Tibial nerve (tissue), 4 donors: ENCODE measurements around the gene DYNC1I1. TPM values are rescaled to one million over a fixed set of nuclear protein-coding genes. Genes with fewer than 3 reads are reported as not detected.

Experiments used
- DNase-seq, 2 donors: peaks; one replicate each; pipeline ENCODE4 v3.0.0-alpha.2; 2019; ENCODE audit warnings: low spot score in 2 of 2
- H3K27ac ChIP-seq, 4 donors: fragments of 200-600 bp; sonication (generic) in 3 of 4; one replicate each; pipeline ENCODE4 v1.5.1; 2017 to 2019; ENCODE audit warnings: mild to moderate bottlenecking in 1 of 4
- H3K27me3 ChIP-seq, 2 donors: fragments of 200-600 bp; sonication (generic) in 1 of 2; one replicate each; pipeline versions ENCODE4 v1.5.1 to v1.6.0; 2017 to 2019
- H3K36me3 ChIP-seq, 3 donors: fragments of 200-600 bp; sonication (generic); one replicate each; pipeline ENCODE4 v1.5.1; 2018 to 2019
- H3K4me1 ChIP-seq, 4 donors: fragments of 200-600 bp; sonication (generic) in 3 of 4; one replicate each; pipeline ENCODE4 v1.5.1; 2017 to 2019
- H3K4me3 ChIP-seq, 4 donors: fragments of 200-600 bp; sonication (generic) in 3 of 4; one replicate each; pipeline ENCODE4 v1.5.1; 2017 to 2019; ENCODE audit warnings: mild to moderate bottlenecking in 1 of 4, moderate library complexity in 1 of 4
- H3K9me3 ChIP-seq, 4 donors: fragments of 200-600 bp; sonication (generic) in 3 of 4; one replicate each; pipeline ENCODE4 v1.5.1; 2017 to 2019
- EP300 ChIP-seq, 2 donors: sonication (generic); formaldehyde crosslinking; IDR thresholded peaks; one replicate each; pipeline ENCODE4 v1.6.1; 2017; ENCODE audit warnings: antibody characterized with exemption in 2 of 2, mild to moderate bottlenecking in 1 of 2
- POLR2A ChIP-seq, 2 donors: fragments of 450-650 bp; IDR thresholded peaks; one replicate each; pipeline ENCODE4 v1.6.1; 2017; ENCODE audit warnings: antibody characterized with exemption in 2 of 2, mild to moderate bottlenecking in 2 of 2, moderate library complexity in 2 of 2
- WGBS, 2 donors: methylation state at CpG; one replicate each; pipeline ENCODE4 v1.1.5; 2018; 5-methylcytosine and 5-hydroxymethylcytosine counted together
- total RNA-seq, 4 donors: library from RNA; depleted of rRNA; stranded (reverse); fragments of >200 nt; gene quantifications; one replicate each; pipeline ENCODE4 v1.1.0, GENCODE V29; 2016
- TF ChIP-seq, protein P1 (sequence below), 5 experiments: fragments of 200-600 bp in 3 of 5; fragments of 450-650 bp in 2 of 5; sonication (generic) in 3 of 5; IDR thresholded peaks; one replicate each; pipeline ENCODE4 v1.5.1; 2016 to 2019; ENCODE audit warnings: antibody characterized with exemption in 5 of 5, mild to moderate bottlenecking in 3 of 5, moderate library complexity in 2 of 5

The DYNC1I1 gene
- total RNA-seq, 4 donors from 2014 or later = 5.5 to 12.0 (median 9.8) TPM

DNA sequence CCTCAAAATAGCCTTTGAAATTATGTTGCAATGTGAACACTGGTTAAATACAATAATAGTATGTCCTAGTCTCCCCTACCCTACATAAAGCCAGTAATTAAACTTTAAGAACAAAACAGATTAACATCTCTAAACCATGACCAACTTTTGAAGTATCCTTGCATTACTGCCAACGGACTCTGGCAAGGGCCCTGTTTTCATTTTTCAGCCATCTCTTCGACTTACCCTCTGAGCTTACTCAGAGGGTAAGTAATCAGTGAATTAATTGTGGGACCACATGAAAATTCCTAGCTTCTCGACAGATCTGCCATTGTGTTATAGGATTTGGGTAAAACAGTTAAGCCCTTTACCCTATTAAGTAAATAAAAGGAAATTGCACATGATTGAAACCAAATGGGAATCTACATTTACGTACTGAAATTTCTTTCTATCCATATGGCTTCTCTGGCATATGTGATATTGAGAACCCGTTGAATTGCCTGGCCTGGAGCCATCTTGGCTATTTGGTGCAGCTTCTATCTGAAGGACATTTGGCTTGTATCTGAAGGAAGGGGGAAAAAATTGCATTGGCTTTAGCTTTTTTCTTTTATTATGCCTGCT is 39.6 kb downstream of the DYNC1I1 start:
- WGBS, 2 donors = 35 to 44% methylated on average over 5 of the region's 5 CpGs
- Histone ChIP-seq H3K27me3 (no peaks in the 10 kb centered on the region), H3K9me3 (no peaks in the 10 kb centered on the region), H3K27ac (no peak overlapping the region), H3K4me1 (peaks cover 0 to 3% (median 0%) of the 10 kb centered on the region in 4 donors), H3K36me3 (no peaks in the 10 kb centered on the region), H3K4me3 (no peak overlapping the region)
- TF ChIP-seq EP300 (IDR thresholded peaks at IDR 0.05) (no peak), POLR2A (IDR thresholded peaks at IDR 0.05) (no peak)
- TF ChIP-seq, protein P1, sequence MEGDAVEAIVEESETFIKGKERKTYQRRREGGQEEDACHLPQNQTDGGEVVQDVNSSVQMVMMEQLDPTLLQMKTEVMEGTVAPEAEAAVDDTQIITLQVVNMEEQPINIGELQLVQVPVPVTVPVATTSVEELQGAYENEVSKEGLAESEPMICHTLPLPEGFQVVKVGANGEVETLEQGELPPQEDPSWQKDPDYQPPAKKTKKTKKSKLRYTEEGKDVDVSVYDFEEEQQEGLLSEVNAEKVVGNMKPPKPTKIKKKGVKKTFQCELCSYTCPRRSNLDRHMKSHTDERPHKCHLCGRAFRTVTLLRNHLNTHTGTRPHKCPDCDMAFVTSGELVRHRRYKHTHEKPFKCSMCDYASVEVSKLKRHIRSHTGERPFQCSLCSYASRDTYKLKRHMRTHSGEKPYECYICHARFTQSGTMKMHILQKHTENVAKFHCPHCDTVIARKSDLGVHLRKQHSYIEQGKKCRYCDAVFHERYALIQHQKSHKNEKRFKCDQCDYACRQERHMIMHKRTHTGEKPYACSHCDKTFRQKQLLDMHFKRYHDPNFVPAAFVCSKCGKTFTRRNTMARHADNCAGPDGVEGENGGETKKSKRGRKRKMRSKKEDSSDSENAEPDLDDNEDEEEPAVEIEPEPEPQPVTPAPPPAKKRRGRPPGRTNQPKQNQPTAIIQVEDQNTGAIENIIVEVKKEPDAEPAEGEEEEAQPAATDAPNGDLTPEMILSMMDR (IDR thresholded peaks at IDR 0.05) = no peak
- DNase-seq = no peak

DNA sequence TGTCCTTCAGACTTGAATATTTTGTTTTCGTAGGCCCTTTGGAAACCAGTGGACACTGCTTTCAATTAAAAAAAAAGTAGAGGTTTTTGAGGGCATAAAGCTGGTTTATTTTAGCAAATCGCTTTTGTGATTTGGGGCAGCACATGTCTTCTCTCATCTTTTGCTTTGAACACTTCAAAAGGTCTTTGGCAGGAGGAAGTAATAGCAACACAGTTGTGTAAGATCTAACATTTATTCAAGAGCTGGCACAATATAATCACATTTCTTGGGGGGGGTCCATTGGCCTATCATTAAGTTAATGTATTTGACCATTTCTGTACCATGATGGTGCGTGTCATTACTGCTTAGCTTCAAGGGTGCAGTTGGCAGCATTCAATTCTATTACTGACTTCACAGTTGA is 42.4 kb downstream of the DYNC1I1 start:
- TF ChIP-seq POLR2A (IDR thresholded peaks at IDR 0.05) (no peak), EP300 (IDR thresholded peaks at IDR 0.05) (no peak)
- TF ChIP-seq, protein P1 (IDR thresholded peaks at IDR 0.05) = no peak
- WGBS, 2 donors = 82 to 89% methylated on average over 3 of the region's 3 CpGs
- Histone ChIP-seq H3K27me3 (no peaks in the 10 kb centered on the region), H3K9me3 (no peaks in the 10 kb centered on the region), H3K4me1 (no peaks in the 10 kb centered on the region), H3K27ac (no peak overlapping the region), H3K4me3 (no peak overlapping the region), H3K36me3 (no peaks in the 10 kb centered on the region)
- DNase-seq = no peak

DNA sequence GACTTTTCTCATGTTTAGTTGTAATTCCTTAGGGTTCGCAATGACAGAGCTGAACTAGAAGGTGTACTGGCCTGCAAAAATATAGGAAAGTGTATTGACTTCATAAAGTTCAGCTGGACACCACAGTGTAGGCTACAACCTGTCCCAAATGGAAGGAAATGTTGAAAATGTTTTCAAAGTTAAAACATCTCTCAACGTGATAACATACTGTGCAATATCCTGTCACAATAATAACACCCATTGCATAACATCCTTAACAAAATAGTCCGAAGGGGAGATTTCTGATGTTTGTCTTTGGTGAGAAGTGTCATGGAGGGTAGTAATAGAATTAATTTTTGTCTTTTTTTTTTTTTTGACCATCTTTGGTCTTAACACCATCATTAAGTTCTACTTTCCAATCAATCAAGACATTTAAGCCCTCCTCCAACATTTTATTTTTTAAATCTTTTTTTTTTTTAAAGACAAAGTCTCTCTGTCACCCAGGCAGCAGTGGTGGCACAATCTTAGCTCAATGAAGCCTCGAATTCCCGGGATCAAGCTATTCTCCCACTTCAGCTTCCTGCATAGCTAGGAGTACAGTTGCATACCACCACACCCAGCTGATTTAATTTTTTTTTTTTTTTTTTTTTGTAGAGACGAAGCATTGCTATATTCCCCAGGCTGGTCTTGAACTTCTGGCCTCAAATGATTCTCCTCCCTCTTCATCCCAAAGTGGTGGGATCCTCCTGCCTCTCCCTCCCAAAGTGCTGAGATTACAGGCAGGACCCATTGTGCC is 45.7 kb downstream of the DYNC1I1 start:
- Histone ChIP-seq H3K4me3 (no peak overlapping the region), H3K27me3 (no peaks in the 10 kb centered on the region), H3K9me3 (no peaks in the 10 kb centered on the region), H3K27ac (no peak overlapping the region), H3K36me3 (no peaks in the 10 kb centered on the region), H3K4me1 (no peaks in the 10 kb centered on the region)
- DNase-seq = no peak
- 68 to 81% methylated on average over 6 of the region's 6 CpGs for WGBS, 2 donors
- TF ChIP-seq EP300 (IDR thresholded peaks at IDR 0.05) (no peak), POLR2A (IDR thresholded peaks at IDR 0.05) (no peak)
- TF ChIP-seq, protein P1 (IDR thresholded peaks at IDR 0.05) = no peak

DNA sequence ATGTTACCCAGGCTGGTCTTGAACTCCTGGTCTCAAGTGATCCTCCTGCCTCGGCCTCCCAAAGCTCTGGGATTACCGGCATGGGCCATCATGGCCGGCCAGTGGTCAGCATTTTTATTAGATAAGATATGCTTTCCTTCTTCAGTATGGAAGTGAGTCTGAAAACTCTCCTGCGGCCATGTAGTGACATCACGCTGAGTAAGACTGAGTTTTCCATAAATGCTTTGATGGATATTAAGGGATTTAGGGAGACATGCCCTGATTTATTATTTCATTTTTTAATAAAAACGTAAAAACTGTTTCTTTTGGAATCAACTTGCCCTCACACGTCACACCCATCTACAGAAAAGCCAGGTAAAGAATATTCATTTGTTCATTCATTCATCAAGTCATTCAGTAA is 48.4 kb downstream of the DYNC1I1 start:
- no peak overlapping the region for H3K4me3 ChIP-seq
- WGBS, 2 donors = 78 to 85% methylated on average over 7 of the region's 7 CpGs
- no peaks in the 10 kb centered on the region for H3K9me3 ChIP-seq
- no peak for DNase-seq
- H3K27me3 ChIP-seq = no peaks in the 10 kb centered on the region
- H3K27ac ChIP-seq = no peak overlapping the region
- H3K36me3 ChIP-seq = no peaks in the 10 kb centered on the region
- no peaks in the 10 kb centered on the region for H3K4me1 ChIP-seq
- TF ChIP-seq EP300 (IDR thresholded peaks at IDR 0.05) (no peak), POLR2A (IDR thresholded peaks at IDR 0.05) (no peak)
- TF ChIP-seq, protein P1 (IDR thresholded peaks at IDR 0.05) = no peak

DNA sequence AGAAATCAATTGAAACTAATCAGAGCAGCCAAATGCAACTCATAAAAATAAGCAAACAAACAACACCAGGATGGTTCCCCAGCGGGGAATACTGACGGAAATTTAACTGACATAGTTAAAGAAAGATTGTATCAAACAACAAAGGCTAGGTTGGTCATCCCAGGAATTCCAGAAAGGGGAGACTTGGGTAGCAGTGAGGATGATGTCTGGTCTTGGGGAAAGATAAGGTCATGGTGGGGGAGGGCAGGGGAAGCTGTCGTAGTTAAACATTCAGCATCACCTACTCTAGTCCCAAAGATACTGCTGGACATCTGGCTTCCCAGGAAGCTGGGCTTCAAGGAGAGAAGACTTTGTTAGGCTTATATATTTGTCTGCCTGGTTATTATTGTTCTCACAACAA is 50.4 kb downstream of the DYNC1I1 start:
- no peaks in the 10 kb centered on the region for H3K27me3 ChIP-seq
- no peaks in the 10 kb centered on the region for H3K4me1 ChIP-seq
- TF ChIP-seq EP300 (IDR thresholded peaks at IDR 0.05) (no peak), POLR2A (IDR thresholded peaks at IDR 0.05) (no peak)
- TF ChIP-seq, protein P1 (IDR thresholded peaks at IDR 0.05) = no peak
- H3K36me3 ChIP-seq = no peaks in the 10 kb centered on the region
- DNase-seq = no peak
- no peaks in the 10 kb centered on the region for H3K9me3 ChIP-seq
- whole genome bisulfite sequencing, 2 donors = 89 to 93% methylated on average over 3 of the region's 3 CpGs
- no peak overlapping the region for H3K4me3 ChIP-seq
- no peak overlapping the region for H3K27ac ChIP-seq
